HG03066 (cell line): ENCODE measurements around the gene PDE10A.

Experiments used
- ATAC-seq: cut with Tn5 transposase; IDR thresholded peaks from one replicate; pipeline ENCODE4 v1.9.1; 2021; ENCODE audit warnings: low read depth; ENCODE audit not compliant: unreplicated experiment

PDE10A gene

GRCh38 chr6:165679326-165679725 is 16.3 kb upstream of the PDE10A start:
- ATAC-seq, result no peak

GRCh38 chr6:165678904-165679303 is 15.9 kb upstream of the PDE10A start:
- no peak for ATAC-seq

DNA sequence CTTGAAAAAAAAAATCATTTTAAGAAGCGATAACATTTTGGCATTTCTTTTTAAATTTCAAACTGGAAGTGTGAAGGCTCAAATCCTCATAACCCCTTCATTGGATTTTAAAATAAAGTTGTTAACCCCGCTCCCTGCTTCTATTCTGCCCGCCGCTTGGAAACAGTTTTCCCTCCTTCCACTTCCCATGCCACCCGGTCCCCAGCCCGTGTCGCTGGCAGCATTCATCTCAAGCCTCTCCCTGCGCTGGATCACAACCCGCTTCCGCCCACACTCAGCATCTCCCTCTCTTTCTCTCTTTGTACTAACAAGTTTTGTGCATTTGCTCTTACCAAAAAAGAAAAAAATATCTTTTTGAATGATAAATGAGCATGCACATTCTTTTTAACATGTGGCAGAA is 15.4 kb upstream of the PDE10A start:
- ATAC-seq, result no peak

GRCh38 chr6:165677091-165677490 is 14.1 kb upstream of the PDE10A start:
- ATAC-seq, result no peak

GRCh38 chr6:165676435-165677068 is 13.5 kb upstream of the PDE10A start:
- no peak for ATAC-seq

DNA sequence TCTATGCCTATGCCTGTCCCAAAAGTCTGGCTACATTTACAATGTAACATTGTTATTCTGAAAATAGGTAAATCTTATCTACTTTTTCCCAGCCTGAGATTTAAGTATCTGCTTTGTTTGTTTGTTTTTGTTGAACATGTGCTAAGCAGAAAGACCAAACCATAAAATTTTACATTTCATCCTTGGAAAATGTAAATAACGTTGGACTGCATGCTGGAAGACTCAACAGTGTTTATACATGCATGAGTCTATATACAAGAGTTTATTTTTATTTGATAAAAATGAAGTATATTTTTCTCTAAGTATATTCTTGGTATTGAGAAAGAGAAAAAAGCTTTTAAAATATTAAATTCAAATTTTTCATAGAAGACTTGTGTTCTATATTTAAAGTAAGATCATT is 12.1 kb upstream of the PDE10A start:
- ATAC-seq, result no peak

- no peak for ATAC-seq
Observed at GRCh38 chr6:165674155-165675029, 11.4 kb upstream of the PDE10A start.

- ATAC-seq, result no peak
Observed at GRCh38 chr6:165671222-165671768, 8.3 kb upstream of the PDE10A start.

DNA sequence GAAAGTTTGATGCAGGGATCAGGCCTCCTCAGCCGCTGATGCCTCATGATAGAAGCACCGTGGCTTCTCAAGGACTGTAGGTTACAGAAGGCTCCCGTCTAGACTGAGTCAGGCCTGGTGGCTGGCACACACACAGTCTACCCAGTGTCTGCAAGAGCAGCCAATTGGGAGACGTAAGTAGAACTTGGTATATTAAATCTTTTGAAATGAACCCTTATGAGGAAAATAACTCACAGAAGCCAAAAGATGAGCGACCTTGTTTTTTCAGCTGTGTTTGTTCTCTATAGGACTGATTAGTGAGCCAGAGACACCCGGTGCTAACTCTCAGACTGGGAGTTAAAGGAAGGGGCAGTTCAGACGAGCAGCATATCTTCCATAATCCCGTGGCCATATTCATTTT is 5.9 kb upstream of the PDE10A start:
- ATAC-seq, result no peak

- ATAC-seq, result no peak
Observed at GRCh38 chr6:165665384-165665672, 2.3 kb upstream of the PDE10A start.

DNA sequence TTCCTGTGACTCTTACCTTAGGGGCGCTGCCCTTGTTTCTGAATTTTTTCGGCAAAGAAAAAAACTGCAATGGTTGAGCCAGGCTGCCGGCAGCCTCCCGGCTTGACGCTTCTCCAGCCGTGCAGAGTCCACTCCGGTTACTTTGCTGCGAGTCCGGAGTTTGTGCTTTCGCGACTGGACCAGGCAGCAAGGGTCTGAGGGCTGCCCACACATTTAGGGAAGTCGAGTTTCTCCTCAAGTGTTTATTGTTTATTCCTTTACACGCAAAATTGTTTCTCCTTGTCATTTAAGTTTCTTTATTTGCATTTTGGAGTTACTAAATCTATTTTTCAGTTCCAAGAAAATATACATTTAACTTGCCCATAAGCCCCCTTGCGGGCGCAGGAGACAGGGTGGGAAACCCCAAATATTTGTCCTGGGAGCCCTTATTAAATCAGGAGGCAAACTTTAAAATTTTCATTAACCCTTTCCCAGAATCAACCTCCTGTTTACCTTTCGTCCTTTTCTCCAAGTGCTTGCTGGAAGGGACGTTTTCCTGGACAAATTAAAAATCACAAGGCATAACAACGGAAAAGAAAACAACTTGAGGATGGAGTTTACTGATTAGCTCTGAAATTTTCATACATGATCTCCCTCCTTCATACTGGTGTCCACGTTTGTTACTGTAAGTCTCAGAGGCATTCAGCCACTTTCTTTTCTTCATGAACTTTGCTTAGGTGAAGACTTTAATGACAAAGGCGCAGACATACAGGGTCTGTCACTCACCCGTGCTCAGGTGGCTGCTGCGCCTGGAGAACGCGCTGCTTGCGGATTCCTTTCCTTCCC is 1.7 kb upstream of the PDE10A start:
- ATAC-seq, result no peak

GRCh38 chr6:165663736-165664558 is 906 bp upstream of the PDE10A start:
- no peak for ATAC-seq

DNA sequence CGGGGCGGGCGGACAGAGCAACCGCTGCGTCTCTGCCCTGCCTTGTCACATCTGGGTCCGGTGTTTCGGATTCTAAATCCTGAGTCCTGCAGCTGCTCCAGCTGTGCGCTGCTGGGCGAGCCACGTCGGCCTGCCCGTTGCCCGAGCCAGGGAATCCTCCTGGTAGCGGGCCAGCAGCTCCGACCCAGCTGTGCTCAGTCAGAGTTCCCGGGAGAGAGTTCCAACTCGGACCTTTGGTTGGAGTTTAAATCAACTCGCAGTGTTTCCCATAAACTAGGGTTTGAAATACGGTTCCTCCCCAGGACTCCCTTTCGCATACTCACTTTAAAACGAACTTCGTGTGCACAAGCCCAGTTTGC is 315 bp upstream of the PDE10A start:
- no peak for ATAC-seq

DNA sequence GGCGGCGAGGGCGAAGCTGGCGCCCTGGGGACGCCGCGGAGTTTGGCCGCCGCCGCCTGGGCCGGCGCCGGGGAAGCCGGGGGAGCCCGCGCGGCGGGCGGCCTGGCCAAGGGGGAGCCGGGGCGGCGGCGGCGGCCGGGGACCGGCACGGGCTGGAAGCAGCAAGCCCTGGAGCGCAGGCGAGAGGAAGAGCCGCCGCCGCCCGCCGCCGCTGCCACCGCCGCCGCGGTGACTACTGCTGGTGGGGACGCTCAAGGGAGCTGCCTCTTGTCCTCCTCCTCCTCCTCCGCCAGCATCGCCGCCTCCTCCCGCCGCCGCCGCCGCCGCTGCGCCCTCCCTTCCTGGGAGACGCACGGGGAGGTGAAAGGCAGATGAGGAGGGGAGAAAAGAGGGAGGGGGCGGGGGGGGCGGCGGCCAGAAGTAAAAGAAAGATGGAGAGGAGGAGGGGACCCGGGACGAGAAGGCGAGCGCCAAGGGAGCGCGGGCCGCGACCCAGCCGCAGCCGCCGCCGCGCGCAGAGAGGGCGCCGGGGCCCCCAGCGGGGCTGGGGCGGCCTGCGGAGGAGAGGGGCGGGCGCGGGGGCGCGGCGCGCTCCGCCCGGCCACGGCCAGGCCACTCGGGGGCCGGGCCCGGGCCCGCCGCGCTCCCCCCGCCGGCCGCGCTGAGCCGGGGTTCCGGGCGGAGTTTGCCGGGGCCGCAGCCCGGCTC is 846 bp downstream of the PDE10A start:
- ATAC-seq, result no peak

- ATAC-seq, result no peak
Observed at GRCh38 chr6:165661664-165662025, 1.4 kb downstream of the PDE10A start.

DNA sequence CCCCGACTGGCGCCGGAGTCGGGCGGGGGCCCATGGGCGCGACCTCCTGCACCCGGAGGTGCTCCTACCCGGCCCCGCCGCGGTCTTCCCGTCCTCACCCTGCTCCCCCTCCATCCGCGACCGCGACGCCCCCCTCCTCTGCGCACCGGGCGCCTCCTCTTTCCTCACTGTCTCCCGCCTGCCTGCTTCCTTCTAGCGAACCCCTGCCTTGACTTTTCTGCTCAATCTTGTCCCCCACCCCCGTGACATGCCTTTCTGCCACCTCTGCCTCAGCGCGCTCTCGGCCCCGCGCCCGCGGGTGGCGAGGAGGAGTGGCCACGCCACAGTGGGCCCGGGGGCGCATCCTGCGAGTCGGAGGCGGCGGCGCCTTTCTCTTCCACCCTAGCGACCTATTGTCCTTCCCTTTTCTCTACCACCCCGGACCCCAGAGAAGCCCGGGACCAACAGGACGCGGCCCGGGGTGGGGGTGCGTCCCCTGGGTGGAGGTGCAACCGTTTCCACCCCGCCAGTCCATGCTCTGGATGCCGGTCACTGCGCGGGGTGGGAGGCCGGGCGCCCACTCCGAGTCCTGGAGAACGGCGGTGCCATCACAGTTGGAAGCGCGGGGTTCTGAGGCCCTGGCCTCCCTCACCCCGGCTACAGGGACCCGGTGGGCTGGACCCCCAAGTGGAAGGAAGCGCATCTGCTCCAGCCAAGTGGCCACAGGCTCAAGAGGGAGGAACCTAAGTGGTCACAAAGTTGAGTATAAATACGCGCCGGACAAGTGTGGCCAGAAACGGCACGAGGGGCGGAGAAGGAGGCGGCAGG is 2.0 kb downstream of the PDE10A start:
- ATAC-seq, result no peak

GRCh38 chr6:165659945-165660856 is 2.8 kb downstream of the PDE10A start:
- no peak for ATAC-seq
